ENCODE data around the gene PLA2G2A. TPM values are rescaled to one million over a fixed set of nuclear protein-coding genes. Genes with fewer than 3 reads are reported as not detected.

Gene PLA2G2A
- total and polyA plus RNA-seq, 10 of the 15 experiments (the other 5 are each of a cell fraction or from before 2014, with no cell fraction given): 0.36 TPM; not detected in 9

DNA sequence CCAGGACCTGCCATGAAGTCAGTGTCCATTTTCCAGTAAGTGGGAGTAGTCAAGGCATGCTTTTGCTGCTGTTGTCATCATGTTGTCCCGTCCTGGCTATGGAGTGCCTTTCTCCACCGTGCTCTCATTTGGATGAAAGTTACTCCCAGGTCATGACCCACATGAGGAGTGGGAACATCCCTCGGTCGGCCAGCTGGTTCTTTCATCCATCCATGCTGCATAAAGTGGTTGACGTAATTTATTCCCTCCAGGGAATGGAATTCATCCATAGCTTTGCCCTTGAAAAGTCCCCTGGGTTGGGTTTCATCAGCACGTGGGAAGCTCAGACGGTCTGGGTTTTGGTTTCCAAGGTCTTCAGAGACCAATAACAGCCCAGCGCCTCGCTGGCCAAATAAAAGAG lies 11.6 kb downstream of the PLA2G2A start:
- 35% methylated on average over 9 of the region's 9 CpGs for WGBS (ENCODE audit: insufficient coverage, insufficient replicate concordance, low lambda C conversion rate, missing lambda C conversion rate)
- no peaks in the 10 kb centered on the region for H4K20me1 ChIP-seq (ENCODE audit: control insufficient read depth, insufficient read depth)

More for the DNA sequence above, 11.6 kb downstream of the PLA2G2A start:
- ATAC-seq (no peak), FAIRE-seq (no peak), DNase-seq (ENCODE audit: low read depth, low spot score) (no peak)
- no peaks in the 10 kb centered on the region; the same call in 2 of the 3 replicates for H3K9me3 ChIP-seq (replicated peaks; ENCODE audit: control insufficient read depth, insufficient read depth, low read length)
- no peak overlapping the region for H2AFZ ChIP-seq (ENCODE audit: control insufficient read depth, low read depth, low read length)
- intact Hi-C loops (cut with micrococcal nuclease; ENCODE audit: unreplicated experiment) (no loop called here), in situ Hi-C loops (cut with MboI) (no loop called here)
- no peaks in the 10 kb centered on the region for H3K36me3 ChIP-seq (ENCODE audit: control insufficient read depth in 2 of 2, insufficient read depth in 2 of 2, low read length in 1 of 2)
- no peaks in the 10 kb centered on the region; a peak in 2 of 4 replicates for H3K27me3 ChIP-seq (replicated peaks in 1 of 2; ENCODE audit: control insufficient read depth in 2 of 2, insufficient read depth in 2 of 2, low read length in 1 of 2)
- H3K4me1 ChIP-seq (ENCODE audit: control insufficient read depth, insufficient read depth, low read length): no peaks in the 10 kb centered on the region
- RAD21 ChIA-PET (ENCODE audit: unreplicated experiment): no interaction called here
- no peaks in the 10 kb centered on the region for H3K79me2 ChIP-seq (ENCODE audit: control insufficient read depth, insufficient read depth, low read length)
- SMC1A ChIA-PET (ENCODE audit: uncharacterized antibody, unreplicated experiment): no interaction called here
- no peak overlapping the region for H3K4me3 ChIP-seq
- BruUV-seq (replicated peaks): no TSS peak
- POLR2A ChIA-PET: no interaction called here
- H3K27ac ChIP-seq (ENCODE audit: control insufficient read depth, insufficient read depth): no peak overlapping the region
- no peak overlapping the region for H3K9ac ChIP-seq (ENCODE audit: control insufficient read depth, insufficient read depth, low read length)
- CTCF ChIA-PET: interaction anchor here (1.5 kb wide), 1 partner anchor 9 kb away, joined by 3 read pairs; no protein-coding TSS in a partner anchor
- TF ChIP-seq NR2C1 (IDR thresholded peaks at IDR 0.05) (no peak), MYC (IDR thresholded peaks at IDR 0.05; ENCODE audit: insufficient read depth, insufficient read length, insufficient replicate concordance, low read length, severe bottlenecking) (no peak), ZNF217 (IDR thresholded peaks at IDR 0.05) (no peak), PAX8 (IDR thresholded peaks at IDR 0.05) (no peak), RCOR1 (conservative IDR thresholded peaks at IDR 0.05; ENCODE audit: low read depth, low read length) (no peak), ATF7 (IDR thresholded peaks at IDR 0.05; ENCODE audit: low read depth) (no peak), ETV6 (conservative IDR thresholded peaks at IDR 0.05 in 1 of 2, IDR thresholded peaks at IDR 0.05 in 1 of 2; ENCODE audit: borderline replicate concordance in 1 of 2, low read depth in 1 of 2) (no peak), YBX1 (IDR thresholded peaks at IDR 0.05) (no peak), EED (IDR thresholded peaks at IDR 0.05; ENCODE audit: low read depth) (no peak)
- TF ChIP-seq, protein P1, sequence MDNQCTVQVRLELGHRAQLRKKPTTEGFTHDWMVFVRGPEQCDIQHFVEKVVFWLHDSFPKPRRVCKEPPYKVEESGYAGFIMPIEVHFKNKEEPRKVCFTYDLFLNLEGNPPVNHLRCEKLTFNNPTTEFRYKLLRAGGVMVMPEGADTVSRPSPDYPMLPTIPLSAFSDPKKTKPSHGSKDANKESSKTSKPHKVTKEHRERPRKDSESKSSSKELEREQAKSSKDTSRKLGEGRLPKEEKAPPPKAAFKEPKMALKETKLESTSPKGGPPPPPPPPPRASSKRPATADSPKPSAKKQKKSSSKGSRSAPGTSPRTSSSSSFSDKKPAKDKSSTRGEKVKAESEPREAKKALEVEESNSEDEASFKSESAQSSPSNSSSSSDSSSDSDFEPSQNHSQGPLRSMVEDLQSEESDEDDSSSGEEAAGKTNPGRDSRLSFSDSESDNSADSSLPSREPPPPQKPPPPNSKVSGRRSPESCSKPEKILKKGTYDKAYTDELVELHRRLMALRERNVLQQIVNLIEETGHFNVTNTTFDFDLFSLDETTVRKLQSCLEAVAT (IDR thresholded peaks at IDR 0.05): no peak
- TF ChIP-seq, protein P2, sequence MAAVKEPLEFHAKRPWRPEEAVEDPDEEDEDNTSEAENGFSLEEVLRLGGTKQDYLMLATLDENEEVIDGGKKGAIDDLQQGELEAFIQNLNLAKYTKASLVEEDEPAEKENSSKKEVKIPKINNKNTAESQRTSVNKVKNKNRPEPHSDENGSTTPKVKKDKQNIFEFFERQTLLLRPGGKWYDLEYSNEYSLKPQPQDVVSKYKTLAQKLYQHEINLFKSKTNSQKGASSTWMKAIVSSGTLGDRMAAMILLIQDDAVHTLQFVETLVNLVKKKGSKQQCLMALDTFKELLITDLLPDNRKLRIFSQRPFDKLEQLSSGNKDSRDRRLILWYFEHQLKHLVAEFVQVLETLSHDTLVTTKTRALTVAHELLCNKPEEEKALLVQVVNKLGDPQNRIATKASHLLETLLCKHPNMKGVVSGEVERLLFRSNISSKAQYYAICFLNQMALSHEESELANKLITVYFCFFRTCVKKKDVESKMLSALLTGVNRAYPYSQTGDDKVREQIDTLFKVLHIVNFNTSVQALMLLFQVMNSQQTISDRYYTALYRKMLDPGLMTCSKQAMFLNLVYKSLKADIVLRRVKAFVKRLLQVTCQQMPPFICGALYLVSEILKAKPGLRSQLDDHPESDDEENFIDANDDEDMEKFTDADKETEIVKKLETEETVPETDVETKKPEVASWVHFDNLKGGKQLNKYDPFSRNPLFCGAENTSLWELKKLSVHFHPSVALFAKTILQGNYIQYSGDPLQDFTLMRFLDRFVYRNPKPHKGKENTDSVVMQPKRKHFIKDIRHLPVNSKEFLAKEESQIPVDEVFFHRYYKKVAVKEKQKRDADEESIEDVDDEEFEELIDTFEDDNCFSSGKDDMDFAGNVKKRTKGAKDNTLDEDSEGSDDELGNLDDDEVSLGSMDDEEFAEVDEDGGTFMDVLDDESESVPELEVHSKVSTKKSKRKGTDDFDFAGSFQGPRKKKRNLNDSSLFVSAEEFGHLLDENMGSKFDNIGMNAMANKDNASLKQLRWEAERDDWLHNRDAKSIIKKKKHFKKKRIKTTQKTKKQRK (IDR thresholded peaks at IDR 0.05; ENCODE audit: low read depth, low read length): no peak
- H3K4me2 ChIP-seq (ENCODE audit: control insufficient read depth, insufficient read depth): no peak overlapping the region

Measured in GM12878 (cell line).